Body of pancreas (tissue), 4 donors: ENCODE results near the gene CRYBB3.

Experiments used
- CTCF ChIP-seq, 7 experiments: fragments of 450-650 bp in 4 of 7; fragments of 200-600 bp in 3 of 7; sonication (generic) in 3 of 7; IDR thresholded peaks; one replicate each; pipeline ENCODE4 v1.5.1; 2016 to 2019; ENCODE audit warnings: antibody characterized with exemption in 7 of 7
- POLR2A ChIP-seq, 3 donors: fragments of 450-650 bp; IDR thresholded peaks; one replicate each; pipeline ENCODE4 v1.6.1; 2016; ENCODE audit warnings: antibody characterized with exemption in 3 of 3, mild to moderate bottlenecking in 2 of 3

GRCh38 chr22:25196326-25196725 is 3.3 kb upstream of the CRYBB3 start:
- no peak for TF ChIP-seq POLR2A (IDR thresholded peaks at IDR 0.05)
- TF ChIP-seq CTCF (IDR thresholded peaks at IDR 0.05) = no peak
